ENCODE results near the gene EXOC6.

The EXOC6 gene

GRCh38 chr10:93080350-93081046 lies 232.2 kb downstream of the EXOC6 start:
- DNase-seq (ENCODE audit: low spot score): peak; percentile 80
- H3K27ac ChIP-seq: no peak overlapping the region
- peak; percentile 74 for TF ChIP-seq CTCF (conservative IDR thresholded peaks at IDR 0.05; ENCODE audit: low read depth)
- ChIA-PET CTCF (interaction anchor here (0.6 to 1.5 kb wide), 23 partner anchors 8 to 805 kb away, joined by 3 to 7 read pairs (median 4); no protein-coding TSS in a partner anchor), POLR2A (ENCODE audit: low non-redundant PET) (no interaction called here)

GRCh38 chr10:93081318-93081717 lies 233.0 kb downstream of the EXOC6 start:
- no peak for TF ChIP-seq CTCF (conservative IDR thresholded peaks at IDR 0.05; ENCODE audit: low read depth)
- POLR2A ChIA-PET (ENCODE audit: low non-redundant PET): no interaction called here
- H3K27ac ChIP-seq: no peak overlapping the region
- CTCF ChIA-PET: interaction anchor here (0.8 kb wide), 1 partner anchor 182 kb away, joined by 3 read pairs; no protein-coding TSS in a partner anchor
- DNase-seq (ENCODE audit: low spot score): no peak

GRCh38 chr10:93081834-93082233 lies 233.5 kb downstream of the EXOC6 start:
- H3K27ac ChIP-seq: no peak overlapping the region
- no peak for TF ChIP-seq CTCF (conservative IDR thresholded peaks at IDR 0.05; ENCODE audit: low read depth)
- ChIA-PET CTCF (no interaction called here), POLR2A (ENCODE audit: low non-redundant PET) (no interaction called here)
- DNase-seq (ENCODE audit: low spot score): no peak

GRCh38 chr10:93083743-93084539 lies 235.6 kb downstream of the EXOC6 start:
- no peak overlapping the region for H3K27ac ChIP-seq
- POLR2A ChIA-PET (ENCODE audit: low non-redundant PET): no interaction called here
- TF ChIP-seq CTCF (conservative IDR thresholded peaks at IDR 0.05; ENCODE audit: low read depth): no peak
- CTCF ChIA-PET: interaction anchor here (0.6 kb wide), 1 partner anchor 268 kb away, joined by 4 read pairs; no protein-coding TSS in a partner anchor
- DNase-seq (ENCODE audit: low spot score): no peak

GRCh38 chr10:93085272-93085859 lies 237.0 kb downstream of the EXOC6 start:
- no peak overlapping the region for H3K27ac ChIP-seq
- no peak for TF ChIP-seq CTCF (conservative IDR thresholded peaks at IDR 0.05; ENCODE audit: low read depth)
- ChIA-PET POLR2A (ENCODE audit: low non-redundant PET) (no interaction called here), CTCF (no interaction called here)
- no peak for DNase-seq (ENCODE audit: low spot score)

- ChIA-PET POLR2A (ENCODE audit: low non-redundant PET) (no interaction called here), CTCF (interaction anchor here (0.7 kb wide), 1 partner anchor 106 kb away, joined by 3 read pairs; no protein-coding TSS in a partner anchor)
- no peak for DNase-seq (ENCODE audit: low spot score)
- TF ChIP-seq CTCF (conservative IDR thresholded peaks at IDR 0.05; ENCODE audit: low read depth): no peak
- H3K27ac ChIP-seq: no peak overlapping the region
Observed at GRCh38 chr10:93086289-93086688, 238.0 kb downstream of the EXOC6 start.

Measured in RWPE1 (cell line).